ENCODE results near the gene ANXA10. TPM values are rescaled to one million over a fixed set of nuclear protein-coding genes. Genes with fewer than 3 reads are reported as not detected.

Gene ANXA10
- total RNA-seq, 1 experiment from 2014 or later = not detected

- no TSS peak for BruUV-seq (replicated peaks)
- TF ChIP-seq TCF7L2 (IDR thresholded peaks at IDR 0.05; ENCODE audit: low read depth, low read length) = no peak
- no peak for TF ChIP-seq REST (IDR thresholded peaks at IDR 0.05; ENCODE audit: insufficient read depth in 1 of 2, low read depth in 2 of 2, low read length in 1 of 2)
- TF ChIP-seq CTCF (IDR thresholded peaks at IDR 0.05) = peak; percentile 73
- no peak for TF ChIP-seq POLR2AphosphoS5 (IDR thresholded peaks at IDR 0.05; ENCODE audit: low read depth, low read length)
- H3K9me3 ChIP-seq (ENCODE audit: control insufficient read depth, insufficient read depth, low read depth, low read length) = peaks cover 4% of the 10 kb centered on the region; the same call in 1 of the 2 replicates
- POLR2A ChIA-PET = interaction anchor here (0.6 to 0.7 kb wide), 2 partner anchors 861 to 1627 kb away, joined by 3 read pairs; no protein-coding TSS in a partner anchor
- H3K27ac ChIP-seq (ENCODE audit: low read length) = no peak overlapping the region
- H3K36me3 ChIP-seq (ENCODE audit: control insufficient read depth, insufficient read depth, low read length) = no peaks in the 10 kb centered on the region
- DNase-seq (ENCODE audit: low read depth, low spot score) (peak; percentile 51), ATAC-seq (peak; percentile 86)
- no peaks in the 10 kb centered on the region for H3K4me1 ChIP-seq (ENCODE audit: control insufficient read depth, insufficient read depth, low read length)
- in situ Hi-C loops (cut with HindIII; ENCODE audit: low pct_unique_long_range_greater_than_20kb, low sequenced_read_pairs) (no loop called here), intact Hi-C loops (cut with micrococcal nuclease; ENCODE audit: unreplicated experiment) (no loop called here)
- CTCF ChIA-PET = interaction anchor here (0.6 to 1.3 kb wide), 13 partner anchors 57 to 1844 kb away, joined by 3 to 10 read pairs (median 4); no protein-coding TSS in a partner anchor
- H3K4me3 ChIP-seq (ENCODE audit: low read depth in 2 of 2, low read length in 2 of 2) = peak overlapping the region; percentile 11 to 19; a peak in 3 of 4 replicates
- H3K27me3 ChIP-seq (ENCODE audit: control insufficient read depth, insufficient read depth, low read length) = no peaks in the 10 kb centered on the region
Measured at GRCh38 chr4:168153596-168154440, 61.5 kb downstream of the ANXA10 start.

GRCh38 chr4:168154546-168155277 is 62.4 kb downstream of the ANXA10 start:
- CTCF ChIA-PET = interaction anchor here (0.6 to 1.3 kb wide), 4 partner anchors 164 to 541 kb away, joined by 4 to 8 read pairs (median 4); no protein-coding TSS in a partner anchor
- intact Hi-C loops (cut with micrococcal nuclease; ENCODE audit: unreplicated experiment) (no loop called here), in situ Hi-C loops (cut with HindIII; ENCODE audit: low pct_unique_long_range_greater_than_20kb, low sequenced_read_pairs) (no loop called here)
- Histone ChIP-seq H3K9me3 (ENCODE audit: control insufficient read depth, insufficient read depth, low read depth, low read length) (peaks cover 8% of the 10 kb centered on the region; the same call in 1 of the 2 replicates), H3K4me3 (ENCODE audit: low read depth in 2 of 2, low read length in 2 of 2) (no peak overlapping the region), H3K27ac (ENCODE audit: low read length) (no peak overlapping the region), H3K27me3 (ENCODE audit: control insufficient read depth, insufficient read depth, low read length) (no peaks in the 10 kb centered on the region), H3K4me1 (ENCODE audit: control insufficient read depth, insufficient read depth, low read length) (no peaks in the 10 kb centered on the region), H3K36me3 (ENCODE audit: control insufficient read depth, insufficient read depth, low read length) (no peaks in the 10 kb centered on the region)
- DNase-seq (ENCODE audit: low read depth, low spot score) (no peak), ATAC-seq (no peak)
- TF ChIP-seq CTCF (IDR thresholded peaks at IDR 0.05) = no peak
- TF ChIP-seq REST (IDR thresholded peaks at IDR 0.05; ENCODE audit: insufficient read depth in 1 of 2, low read depth in 2 of 2, low read length in 1 of 2) = no peak
- TF ChIP-seq TCF7L2 (IDR thresholded peaks at IDR 0.05; ENCODE audit: low read depth, low read length) = no peak
- TF ChIP-seq SIN3A (IDR thresholded peaks at IDR 0.05; ENCODE audit: borderline replicate concordance, insufficient read depth, low read depth, low read length) = no peak
- TF ChIP-seq POLR2AphosphoS5 (IDR thresholded peaks at IDR 0.05; ENCODE audit: low read depth, low read length) = no peak
- POLR2A ChIA-PET = no interaction called here
- BruUV-seq (replicated peaks) = no TSS peak
